Stimulated activated CD4-positive, alpha-beta T cell treated with anti-CD3 and anti-CD28 coated beads, TNF-alpha, amount 100 ng/mL, for 48 hours (primary cell): ENCODE measurements around the gene TRAPPC3.
"Not testable (repeated sequence)": the region's sequence is repeated elsewhere in the genome, so short reads cannot be mapped to it uniquely, and the experiment has no call there.

Source experiments
- DNase-seq, 3 donors: peaks; one replicate each; pipeline ENCODE4 v3.0.0-alpha.2; 2020; ENCODE audit warnings: low read depth in 3 of 3

The TRAPPC3 gene

DNA sequence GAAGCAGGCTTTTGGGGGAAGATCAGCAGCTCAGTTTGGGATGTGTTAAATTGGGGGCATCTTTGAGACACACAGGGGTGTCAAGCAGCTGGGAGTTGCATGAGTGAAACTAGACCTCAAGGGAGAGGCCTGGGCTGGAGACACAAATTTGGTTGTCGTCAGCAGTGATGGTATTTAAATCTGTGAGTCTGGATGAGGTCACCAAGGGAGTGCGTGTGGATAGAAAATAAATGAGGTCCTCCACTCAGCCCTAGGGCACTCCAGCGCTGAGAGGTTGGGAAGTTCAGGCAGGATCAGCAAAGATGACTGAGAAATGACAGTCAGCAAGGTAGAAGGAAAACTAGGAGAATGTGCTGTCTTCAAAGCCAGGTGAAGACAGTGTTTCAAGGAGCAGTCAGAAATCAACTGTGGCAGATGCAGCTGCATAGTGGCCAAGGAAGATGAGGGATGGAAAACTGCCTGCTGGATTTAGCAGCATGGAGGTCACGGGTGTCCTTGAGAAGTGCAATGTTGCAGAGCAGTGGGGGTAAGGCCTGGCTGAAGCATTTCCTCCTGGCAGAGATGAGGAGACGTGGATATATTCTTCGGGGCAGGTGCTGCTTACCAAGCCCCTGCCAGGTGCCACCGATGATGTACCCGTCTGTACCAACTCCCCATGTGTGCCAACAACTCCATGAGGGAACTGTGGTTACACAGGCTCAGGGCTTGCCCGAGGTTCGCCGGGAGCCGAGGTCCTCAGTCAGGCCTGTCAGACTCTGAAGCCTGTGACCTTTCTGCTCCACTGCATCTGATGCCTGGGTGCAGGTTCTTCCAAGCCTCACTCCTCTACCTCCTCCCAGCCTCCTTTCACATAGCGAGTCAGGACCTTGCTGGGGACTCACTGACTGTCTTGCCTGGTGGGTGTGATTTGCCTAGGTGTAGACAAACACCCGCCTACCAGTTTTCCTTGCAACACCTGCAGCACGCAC, 17.9 kb upstream of the TRAPPC3 start:
- DNase-seq: no peak

DNA sequence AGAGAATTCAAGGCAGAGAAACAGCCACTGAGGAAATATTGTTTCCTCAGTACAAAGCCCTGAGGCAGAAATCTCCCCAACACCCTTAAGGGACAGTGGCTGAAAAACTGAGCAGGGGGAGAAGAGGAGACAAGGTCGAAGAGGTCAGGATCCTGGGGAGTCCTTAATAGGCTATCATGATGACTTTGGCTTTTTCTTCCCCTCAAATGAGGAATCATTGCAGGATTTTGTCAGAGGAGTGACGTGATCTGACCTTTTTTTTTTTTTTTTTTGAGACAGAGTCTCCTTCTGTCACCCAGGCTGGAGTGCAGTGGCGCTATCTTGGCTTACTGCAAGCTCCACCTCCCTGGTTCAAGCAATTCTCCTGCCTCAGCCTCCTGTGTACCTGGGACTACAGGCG, 16.9 kb upstream of the TRAPPC3 start:
- DNase-seq: no peak

DNA sequence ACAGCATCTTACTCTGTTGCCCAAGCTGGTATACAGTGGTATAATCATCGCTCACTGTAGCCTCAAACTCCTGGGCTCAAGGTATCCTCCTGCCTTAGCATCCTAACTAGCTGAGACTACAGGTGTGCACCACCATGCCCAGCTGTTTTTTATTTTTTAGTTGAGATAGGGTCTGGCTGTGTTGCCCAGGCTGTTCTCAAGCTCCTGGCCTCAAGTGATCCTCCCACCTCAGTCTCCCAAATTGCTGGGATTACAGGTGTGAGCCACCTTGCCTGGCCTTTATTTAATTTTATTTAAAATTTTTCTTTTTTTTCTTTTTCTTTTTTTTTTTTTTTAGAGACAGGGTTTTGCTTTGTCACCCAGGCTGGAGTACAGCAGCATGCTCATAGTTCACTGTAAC, 15.9 kb upstream of the TRAPPC3 start:
- no peak for DNase-seq

DNA sequence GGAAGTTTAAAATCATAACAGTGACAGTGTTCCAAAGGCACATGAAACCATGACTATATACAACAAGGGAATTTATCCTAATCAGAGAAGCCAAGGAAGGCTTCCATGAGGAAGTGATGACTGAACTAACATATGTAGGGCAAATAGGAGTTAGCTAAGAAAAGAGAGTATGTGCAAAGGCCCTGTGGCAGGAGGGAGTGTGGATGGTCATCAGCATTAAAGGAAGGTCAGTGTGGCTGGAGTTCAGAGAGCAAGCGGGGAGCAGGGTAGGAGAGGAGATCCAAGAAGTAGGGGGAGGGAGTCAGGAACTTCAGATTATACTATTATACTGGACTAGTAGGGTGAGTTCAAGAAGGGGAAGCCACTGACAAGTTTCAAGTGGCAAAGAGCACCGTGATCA, 15.1 kb upstream of the TRAPPC3 start:
- DNase-seq: no peak

DNA sequence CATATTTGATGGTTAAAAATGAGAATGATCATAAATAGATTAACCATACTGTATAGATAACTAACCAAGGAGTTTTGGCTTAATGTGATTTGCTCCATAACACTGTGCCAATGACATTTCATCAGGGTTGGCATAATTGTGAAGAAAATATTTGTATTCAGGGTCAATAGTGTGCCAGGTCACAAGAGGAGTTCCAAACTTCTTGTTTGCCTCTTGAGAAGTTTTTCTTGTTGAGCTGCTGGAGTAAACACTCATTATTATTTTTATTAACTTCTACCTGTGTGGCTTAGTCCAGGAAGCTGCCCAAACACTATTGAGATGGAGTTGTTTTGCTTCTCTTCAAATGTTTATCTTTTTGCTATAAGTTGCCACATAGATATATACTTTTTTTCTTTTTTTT, 14.1 kb upstream of the TRAPPC3 start:
- DNase-seq: no peak

DNA sequence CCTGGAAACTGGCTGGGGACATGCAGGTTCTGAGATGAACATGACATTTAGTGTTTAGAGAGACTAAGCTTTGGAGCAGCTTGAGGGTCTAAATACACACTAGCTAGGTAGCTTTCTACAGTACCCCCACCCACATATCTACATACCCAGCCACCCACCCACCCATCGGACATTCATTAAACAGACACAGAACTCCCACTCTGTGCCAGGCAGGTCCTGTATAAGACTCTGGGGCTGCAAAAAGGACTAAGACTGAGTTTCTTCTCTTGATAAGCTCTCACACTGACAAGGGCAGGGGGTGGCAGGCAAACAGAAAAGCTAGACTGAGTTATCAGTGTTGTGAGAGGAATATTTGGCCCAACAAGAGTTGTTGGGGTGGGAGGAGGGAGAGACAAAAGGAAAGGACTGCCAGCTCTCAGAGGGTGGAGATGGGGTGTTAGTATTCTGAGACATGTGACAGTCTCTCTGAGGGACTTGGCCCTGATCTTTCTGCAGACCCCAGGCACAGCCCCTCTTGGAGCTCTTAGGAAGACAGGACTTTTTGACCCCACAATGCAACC, 13.5 kb upstream of the TRAPPC3 start:
- no peak for DNase-seq

DNA sequence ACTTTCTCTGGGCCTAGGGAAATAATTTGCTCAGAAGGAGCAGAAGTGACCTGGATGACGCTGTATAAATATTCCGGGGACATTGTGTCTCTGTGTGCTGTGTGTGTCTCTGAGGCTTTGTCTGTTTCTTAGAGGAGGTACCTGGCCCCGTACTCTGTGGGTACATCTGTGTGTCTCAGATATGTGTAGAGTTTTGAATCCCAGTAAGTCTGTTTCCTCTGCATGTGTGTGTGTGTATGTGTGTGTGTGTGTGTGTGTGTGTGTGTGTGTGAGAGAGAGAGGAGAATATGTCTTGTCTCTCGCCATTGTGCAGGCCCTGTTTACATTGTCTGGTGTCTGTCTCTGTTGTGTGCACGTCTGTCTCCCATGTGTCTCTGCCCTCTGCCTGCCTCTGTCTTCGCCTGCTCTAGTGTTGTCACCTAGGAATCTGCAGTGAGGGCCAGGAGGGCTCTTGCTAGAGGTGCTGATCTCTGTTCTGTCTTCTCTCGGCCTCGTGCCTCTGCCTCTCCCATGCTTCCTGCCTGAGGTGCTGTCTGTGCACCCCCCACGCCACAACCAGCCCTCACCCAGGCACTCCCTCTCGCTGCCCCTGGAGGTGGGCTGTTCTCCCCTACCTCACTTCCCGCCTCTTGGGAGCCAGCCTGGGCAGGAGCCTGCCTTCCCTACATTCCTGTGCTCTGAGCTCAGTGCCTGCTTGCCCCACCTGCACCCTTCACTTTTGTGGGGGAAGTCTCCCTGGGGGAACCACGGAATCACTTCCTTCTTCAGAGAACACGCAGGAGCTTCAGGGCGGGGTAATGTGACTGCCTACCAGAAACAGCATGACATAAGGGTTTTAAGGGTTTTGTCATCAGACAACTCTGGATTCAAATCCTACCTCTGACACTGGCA, 12.6 kb upstream of the TRAPPC3 start:
- no peak for DNase-seq

DNA sequence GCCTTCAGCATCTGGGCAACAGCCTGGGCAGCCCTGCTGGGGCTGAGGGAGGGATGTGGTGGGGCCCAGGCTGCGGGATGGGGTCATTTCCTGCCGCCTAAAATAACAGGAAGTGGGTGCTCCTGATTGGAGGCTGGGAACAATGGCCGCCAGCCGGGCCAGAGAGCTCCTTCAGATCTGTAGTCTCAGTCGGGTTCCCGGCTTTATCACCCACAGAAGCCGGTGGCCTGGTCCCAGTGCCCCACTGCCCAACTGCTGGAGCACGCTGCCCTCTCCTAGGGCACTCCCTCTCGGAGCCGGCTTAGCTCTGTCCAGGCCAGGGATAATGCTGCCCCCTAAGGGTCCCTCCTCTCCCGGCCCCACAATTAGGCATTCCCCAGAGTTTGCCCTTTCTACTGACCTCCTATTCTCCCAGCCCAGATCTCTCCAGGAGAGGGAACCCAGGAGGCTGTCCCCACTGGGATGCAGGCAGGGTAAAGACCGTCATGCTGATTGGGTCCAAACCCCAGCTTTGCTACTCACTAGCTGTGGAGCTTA, 11.7 kb upstream of the TRAPPC3 start:
- peak; percentile 55 to 64 (median 56) for DNase-seq

DNA sequence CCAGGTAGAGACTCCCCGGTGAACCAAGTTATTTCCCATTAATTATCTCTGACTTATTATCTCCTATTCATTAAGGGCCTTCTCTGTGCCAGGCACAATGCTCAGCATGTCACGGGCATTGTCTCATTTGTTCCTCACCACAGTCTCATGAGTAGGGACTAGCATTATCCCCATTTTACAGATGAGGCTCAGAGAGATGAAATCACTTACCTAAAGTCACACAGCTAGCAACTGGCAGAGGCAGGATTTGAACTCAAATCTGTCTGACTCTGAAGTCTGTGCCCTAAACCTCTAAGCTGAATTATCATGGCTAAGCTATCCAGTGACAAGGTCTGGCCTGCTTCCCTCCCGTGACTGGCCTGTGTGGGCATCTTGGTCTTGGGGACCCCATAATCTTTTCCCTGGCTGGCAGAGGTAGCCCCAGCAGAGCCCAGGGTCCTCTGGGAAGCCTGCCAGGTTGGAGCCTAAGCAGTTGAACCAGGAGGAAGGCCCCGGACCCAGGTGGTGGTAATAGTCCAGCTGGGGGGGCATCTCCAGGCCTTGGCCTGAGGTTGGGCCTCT, 11.2 kb upstream of the TRAPPC3 start:
- no peak for DNase-seq

DNA sequence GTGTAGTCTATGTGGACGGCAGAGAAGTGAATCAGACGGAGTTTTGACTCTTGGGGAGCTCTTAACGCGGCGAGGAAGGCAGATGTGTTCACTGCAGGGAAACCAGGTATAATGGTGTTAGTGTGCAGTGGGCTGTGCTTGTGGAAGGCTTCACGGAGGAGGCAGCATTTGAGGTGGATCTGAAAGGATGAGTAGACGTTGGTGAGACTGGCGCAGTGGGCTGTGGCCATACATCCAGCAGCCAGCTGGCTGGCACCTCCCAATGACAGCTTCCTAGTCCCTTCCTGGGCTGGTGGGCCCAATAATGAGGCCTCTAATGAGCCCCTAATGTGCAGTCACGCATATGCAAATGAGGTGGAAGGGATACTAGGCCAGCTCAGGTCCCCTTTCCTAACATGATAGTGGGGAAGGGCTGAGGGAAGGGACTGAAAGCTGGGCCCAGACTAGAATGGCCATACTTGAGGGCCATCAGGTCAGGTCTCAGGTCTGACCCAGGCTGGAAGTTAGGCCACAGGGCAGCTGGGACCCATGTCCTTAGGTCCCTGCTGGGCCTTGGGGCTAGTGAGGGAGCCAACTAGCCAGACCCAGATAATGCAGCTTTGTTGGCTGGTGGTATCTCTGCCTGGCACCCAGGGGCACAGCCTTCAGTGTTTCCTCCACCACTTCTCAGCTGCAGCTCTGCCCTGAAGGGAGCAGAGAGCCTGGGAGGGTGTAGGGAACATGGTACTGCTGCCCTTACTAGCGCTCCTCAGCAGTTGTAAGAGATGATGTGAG, 10.5 kb upstream of the TRAPPC3 start:
- DNase-seq: no peak

DNA sequence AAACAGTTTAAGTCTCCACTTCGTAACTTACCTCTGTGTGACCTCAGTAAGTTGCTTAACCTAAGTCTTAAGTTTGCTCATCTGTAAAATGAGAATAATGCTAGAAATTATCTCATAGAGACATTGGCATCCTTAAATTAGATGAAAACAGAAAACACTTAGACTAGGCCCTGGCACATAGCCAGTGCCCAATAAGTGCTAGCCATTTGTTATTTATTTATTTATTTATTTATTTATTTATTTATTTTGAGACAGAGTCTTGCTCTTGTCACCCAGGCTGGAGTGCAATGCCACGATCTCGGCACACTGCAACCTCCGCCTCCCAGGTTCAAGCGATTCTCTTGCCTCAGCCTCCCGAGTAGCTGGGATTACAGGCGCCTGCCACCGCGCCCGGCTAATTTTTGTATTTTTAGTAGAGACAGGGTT, 9.6 kb upstream of the TRAPPC3 start:
- DNase-seq: not testable (repeated sequence)

DNA sequence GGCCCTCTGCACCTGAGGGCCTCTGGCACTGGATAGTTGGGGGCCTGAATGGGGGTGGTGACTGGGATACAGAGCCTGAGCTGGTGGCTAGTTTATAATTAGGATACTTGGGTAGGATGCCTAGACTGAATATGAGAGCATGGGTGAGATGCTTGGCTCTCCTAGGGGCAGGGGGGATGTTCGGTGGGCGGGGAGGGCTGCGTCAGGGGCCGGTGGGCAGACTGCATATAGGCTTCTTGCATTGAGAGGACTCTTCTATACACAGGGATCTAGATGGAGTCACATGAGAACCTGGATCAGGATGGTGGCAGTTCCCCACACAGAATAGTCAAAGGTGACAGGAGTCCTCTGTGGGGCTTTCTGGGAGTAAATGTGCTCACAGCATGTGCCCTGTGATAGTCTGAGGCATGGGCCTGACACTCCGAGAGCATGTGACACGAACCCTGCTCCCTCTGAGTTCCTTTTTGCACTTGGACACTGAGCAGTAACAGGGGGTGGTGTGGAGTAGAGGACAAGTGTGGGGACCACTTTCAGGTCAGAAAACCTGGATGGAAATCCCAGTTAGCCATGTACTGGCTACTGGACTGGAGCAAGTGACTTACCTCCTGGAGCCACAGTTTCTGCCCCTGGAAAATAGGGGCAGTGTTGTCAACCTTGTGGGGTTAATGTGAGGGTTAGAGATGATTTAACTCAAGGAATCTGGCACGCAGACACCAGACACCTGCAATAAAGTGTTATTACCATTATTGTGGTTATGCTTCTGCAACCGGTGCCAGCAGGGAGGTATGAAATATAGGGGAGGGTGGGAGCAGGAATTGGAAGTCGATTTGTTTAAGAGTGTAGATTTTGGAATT, 8.9 kb upstream of the TRAPPC3 start:
- DNase-seq: no peak

DNA sequence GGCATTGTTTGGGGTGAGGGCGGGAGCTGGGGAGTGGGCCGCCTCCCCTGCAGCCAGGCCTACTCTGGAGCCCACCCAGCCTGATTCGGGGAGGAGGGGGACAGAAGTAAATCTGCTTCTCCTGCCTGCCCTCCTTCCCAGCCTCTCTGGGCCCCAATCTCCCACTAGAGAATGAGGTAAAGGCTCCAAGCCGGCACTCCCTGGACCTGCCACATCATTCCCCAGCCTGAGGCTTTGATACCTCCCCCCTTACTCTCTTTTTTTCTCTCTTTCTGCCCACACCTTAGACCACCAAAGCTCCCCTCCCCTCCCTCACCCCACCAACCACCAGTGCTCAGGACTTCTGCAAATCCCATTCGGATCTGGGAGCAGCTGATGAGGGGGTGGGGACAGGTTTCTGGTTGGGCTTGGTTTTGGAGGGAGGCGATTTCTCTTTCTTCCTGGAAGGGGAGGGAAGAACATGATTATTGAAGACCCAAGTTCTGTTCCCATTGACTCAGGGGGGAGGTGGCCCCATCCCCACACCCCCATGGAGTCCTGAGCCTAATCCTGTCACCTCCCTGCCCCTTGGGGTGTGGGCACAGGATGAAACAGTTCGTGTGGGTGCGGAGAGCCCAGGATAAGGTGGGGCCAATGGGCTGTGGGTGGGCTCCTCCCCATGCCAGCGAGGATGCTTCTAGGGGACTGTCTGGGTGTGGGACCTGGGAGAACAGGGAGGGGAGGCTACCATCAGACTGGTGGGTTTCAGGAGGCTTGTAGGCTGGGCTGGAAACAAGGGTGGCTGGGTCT, 8.0 kb upstream of the TRAPPC3 start:
- no peak for DNase-seq

DNA sequence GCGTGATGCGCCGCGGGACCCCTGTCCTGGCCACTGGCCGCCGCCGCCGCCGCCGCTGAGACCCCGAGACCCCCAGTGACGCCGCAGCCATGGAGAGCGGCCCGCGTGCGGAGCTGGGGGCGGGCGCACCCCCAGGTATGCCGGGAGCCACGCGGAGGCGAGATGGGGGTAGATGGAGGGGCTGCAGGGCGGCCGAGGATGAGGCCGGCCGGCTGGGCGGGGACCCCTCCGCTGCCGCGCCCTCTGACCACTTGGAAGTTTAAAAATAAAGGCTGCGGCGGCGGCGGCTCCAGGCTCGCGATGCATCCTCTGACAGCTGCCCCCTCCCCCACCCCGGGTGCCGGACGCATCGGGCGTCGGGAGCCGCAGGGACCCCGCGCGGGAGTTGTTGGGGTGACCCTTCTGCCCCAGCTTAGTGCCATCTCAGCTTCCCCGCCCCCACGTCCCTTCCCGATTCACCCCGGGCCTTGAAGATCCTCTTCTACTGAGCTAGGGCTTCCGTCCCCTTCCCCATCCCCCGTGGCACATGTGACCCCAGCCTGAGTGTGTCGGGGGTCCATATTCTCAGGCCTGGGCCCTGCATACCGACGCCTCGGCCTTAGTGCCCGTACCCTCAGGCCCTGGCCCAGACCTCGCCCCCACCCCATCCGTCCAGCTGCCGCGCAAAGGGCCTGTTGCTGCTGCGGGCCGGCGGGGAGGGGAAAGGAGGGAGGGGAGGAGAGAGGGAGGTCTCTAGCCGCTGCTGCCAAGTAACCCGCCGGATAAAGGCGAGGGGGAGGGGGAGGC, 7.2 kb upstream of the TRAPPC3 start:
- peak in 2 of 3 donors; percentile 27 to 73 for DNase-seq

DNA sequence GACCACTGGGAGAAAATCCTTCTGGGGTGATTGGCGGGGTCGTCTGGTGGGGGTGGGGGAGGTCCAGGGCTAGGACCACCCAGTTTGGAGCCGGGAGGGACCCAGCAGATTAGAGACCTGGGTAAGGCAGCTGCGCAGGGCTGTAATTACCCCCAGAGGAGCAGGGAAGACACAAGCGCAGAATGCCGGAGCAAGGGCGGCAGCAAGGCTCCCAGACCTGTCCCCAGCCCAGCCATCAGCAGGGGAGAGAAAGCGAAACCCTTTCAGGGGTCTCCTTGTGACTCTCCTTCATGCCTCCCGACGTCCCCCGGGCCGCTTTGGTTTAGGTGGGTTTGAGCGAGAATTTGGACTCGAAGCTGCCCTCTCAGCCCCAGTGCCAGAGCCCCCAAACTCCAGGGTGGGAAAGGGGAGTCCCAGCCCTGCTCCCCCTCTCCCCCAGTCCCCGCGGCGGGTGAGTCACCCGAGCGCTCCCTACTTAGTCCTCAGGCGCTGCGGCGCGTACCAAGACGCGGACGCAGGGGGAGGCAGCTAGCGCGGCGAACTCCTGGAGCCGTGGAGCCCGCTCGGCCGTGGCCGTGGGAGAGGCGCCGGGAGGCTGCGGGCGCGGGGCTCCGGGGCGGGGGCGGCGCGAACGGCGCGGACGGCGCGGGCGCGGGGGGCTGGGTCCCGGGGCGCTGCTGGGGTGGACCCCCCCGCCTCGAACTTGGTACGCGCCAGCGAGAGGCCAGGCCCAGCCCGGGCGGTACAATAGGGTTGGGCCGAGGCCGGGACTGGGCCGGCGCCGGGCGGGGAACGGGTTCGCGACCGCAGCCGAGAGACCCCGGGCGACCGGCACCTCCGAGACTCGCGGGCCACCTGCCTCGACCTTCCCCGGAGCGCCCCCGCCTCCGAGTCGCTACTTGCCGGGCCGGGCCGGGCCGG, 6.4 kb upstream of the TRAPPC3 start, which contains the start of gene MAP7D1:
TSS of gene MAP7D1 (plus strand) at position 753 of the 921 bp plus-strand sequence. CDS start 258 bp downstream, outside the sequence.
- DNase-seq: peak; percentile 60 to 82 (median 66)

DNA sequence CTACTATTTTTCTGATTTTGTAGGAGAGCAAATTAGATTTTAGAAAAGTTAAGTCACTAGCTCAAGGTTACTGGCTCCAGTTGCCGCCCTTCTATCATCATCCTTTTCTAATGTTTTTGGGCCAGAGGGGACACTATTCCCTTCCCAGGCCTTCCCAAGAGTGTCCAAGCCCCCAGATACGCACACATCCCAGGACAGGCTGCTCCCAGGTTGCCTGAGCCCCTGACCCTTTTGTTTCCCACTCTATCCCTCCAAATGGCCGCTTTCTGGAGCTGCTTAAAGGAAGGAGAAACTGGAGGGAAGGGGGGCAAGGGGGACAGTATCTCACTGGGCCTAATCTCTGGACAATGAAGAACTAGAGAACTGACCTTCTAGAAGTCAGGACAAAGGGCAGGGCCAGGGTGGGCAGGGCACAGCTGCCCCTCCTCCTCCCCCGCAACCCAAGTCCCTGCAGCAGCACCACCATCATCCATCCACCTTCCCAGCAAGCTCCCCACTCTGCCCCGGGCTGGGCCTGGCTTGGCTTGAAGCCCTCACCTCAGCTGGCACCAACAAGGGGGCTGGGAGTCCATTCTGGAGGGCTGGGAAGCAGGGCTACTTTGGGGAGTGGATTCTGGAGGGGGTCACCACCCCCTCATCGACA, 5.6 kb upstream of the TRAPPC3 start:
- DNase-seq: no peak
